Pancreas (tissue), 10 donors: ENCODE results near the gene MIER3. TPM values are rescaled to one million over a fixed set of nuclear protein-coding genes. Genes with fewer than 3 reads are reported as not detected.

Experiments
- ATAC-seq, 4 donors: fragments of 200-7000 bp; cut with Tn5 transposase; one replicate each; pipeline versions ENCODE4 v1.8.0 to v1.9.1; 2020; ENCODE audit warnings: mild to moderate bottlenecking in 4 of 4, moderate library complexity in 4 of 4
- DNase-seq, 6 donors: peaks; one replicate each; pipeline ENCODE4 v3.0.0-alpha.2; 2020
- FAIRE-seq: peaks from 2 replicates; lab custom pipeline; 2012; peaks lifted over from hg19 to GRCh38; lab: Jason Lieb, UNC
- H3K27ac ChIP-seq, 4 donors: fragments of 200-600 bp; sonication (generic); 1 replicate in 3 of 4; 2 replicates in 1 of 4; pipeline versions ENCODE4 v1.5.0 to v1.8.0; 2020
- H3K27me3 ChIP-seq, 4 donors: fragments of 200-600 bp; one replicate each; pipeline ENCODE4 v1.8.0; 2021
- H3K36me3 ChIP-seq, 3 donors: fragments of 200-600 bp; sonication (generic) in 1 of 3; one replicate each; pipeline versions ENCODE4 v1.5.0 to v1.8.0; 2020 to 2021
- H3K4me1 ChIP-seq, 3 donors: fragments of 200-600 bp; one replicate each; pipeline ENCODE4 v1.8.0; 2021
- H3K4me3 ChIP-seq, 4 donors: fragments of 200-600 bp; sonication (generic) in 2 of 4; one replicate each; pipeline versions ENCODE4 v1.5.0 to v1.8.0; 2020 to 2021
- H3K9me3 ChIP-seq, 4 donors: fragments of 200-600 bp; one replicate each; pipeline ENCODE4 v1.8.0; 2021
- WGBS, 2 donors: extraction: QIAGEN DNeasy Blood & Tissue Kit; methylation state at CpG; one replicate each; pipeline ENCODE4 v1.1.7; 2013; 5-methylcytosine and 5-hydroxymethylcytosine counted together
- intact Hi-C, 3 donors: fragments of 100-400 bp; cut with DNase I; formaldehyde crosslinking; loops; one replicate each; pipeline versions ENCODE4 v1.11.1 to v1.14.2; 2022
- polyA plus RNA-seq, 2 donors: library from polyadenylated mRNA; stranded (reverse); fragments of 200-250 nt; gene quantifications; one replicate each; pipeline ENCODE4 v1.2.3, GENCODE V29; 2013
- total RNA-seq, 6 donors: library from RNA; stranded (reverse); fragmentation: NEBNext Ultra II Directional in 4 of 6; extraction: Animal tissue kit (Norgen Biotek cat#: 25700) in 4 of 6; gene quantifications; one replicate each; pipeline versions ENCODE4 v1.2.1 to v1.2.4, GENCODE V29; 2021 to 2023
- TF ChIP-seq, protein P1 (sequence below), 4 donors: fragments of 200-600 bp; sonication (generic) in 3 of 4; IDR thresholded peaks; one replicate each; pipeline versions ENCODE4 v1.5.0 to v1.8.0; 2021; ENCODE audit warnings: antibody characterized with exemption in 4 of 4
- donor health status: healthy with polysubstance abuse.
- donor health status: DM: no; HTN: no; CAD: no; lungs with moderate emphysema.
- donor health status: DM: no; HTN: no; CAD: no.
- donor health status: control.
- donor health status: control.
- donor health status: Bipolar disorder and iron deficiency.
- donor health status: DM: yes; HTN: yes; CAD: no.
- donor health status: DM: no; HTN: no; CAD: no.
- donor health status: DM: no; HTN: no; CAD: no.
- donor health status: DM: yes; HTN: yes; CAD: no.

MIER3 gene
- total and polyA plus RNA-seq, 8 donors, result 3.8 to 16.3 (median 8.0) TPM

DNA sequence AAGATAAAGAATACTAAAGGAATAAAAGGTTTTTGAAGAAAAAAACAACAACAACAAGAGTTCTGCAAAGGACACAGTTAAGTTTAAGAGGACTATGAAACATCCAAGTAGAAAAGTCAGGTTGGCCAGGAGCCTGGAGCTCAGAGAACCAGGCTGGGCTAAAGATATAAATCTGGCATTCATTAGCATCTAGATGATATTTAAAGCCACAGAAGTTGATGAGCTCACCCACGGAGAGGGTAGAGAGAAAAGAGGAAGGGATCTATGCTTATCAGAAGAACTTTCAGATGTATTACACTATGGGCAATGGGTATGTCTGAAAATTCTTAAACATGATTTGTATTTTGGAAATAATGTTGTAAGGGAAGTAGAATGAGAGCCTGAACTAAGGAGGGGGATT is 9.9 kb downstream of the MIER3 start:
- H3K27ac ChIP-seq, result no peak overlapping the region
- WGBS, 2 donors, result 70 to 71% methylated on average over 1 of the region's 1 CpG
- FAIRE-seq, result no peak
- intact Hi-C loops, result no loop called here
- no peaks in the 10 kb centered on the region for H3K27me3 ChIP-seq
- H3K36me3 ChIP-seq, result peaks cover 0 to 55% (median 7%) of the 10 kb centered on the region in 3 donors
- DNase-seq, result no peak
- no peaks in the 10 kb centered on the region for H3K4me1 ChIP-seq
- no peak overlapping the region for H3K4me3 ChIP-seq
- TF ChIP-seq, protein P1, sequence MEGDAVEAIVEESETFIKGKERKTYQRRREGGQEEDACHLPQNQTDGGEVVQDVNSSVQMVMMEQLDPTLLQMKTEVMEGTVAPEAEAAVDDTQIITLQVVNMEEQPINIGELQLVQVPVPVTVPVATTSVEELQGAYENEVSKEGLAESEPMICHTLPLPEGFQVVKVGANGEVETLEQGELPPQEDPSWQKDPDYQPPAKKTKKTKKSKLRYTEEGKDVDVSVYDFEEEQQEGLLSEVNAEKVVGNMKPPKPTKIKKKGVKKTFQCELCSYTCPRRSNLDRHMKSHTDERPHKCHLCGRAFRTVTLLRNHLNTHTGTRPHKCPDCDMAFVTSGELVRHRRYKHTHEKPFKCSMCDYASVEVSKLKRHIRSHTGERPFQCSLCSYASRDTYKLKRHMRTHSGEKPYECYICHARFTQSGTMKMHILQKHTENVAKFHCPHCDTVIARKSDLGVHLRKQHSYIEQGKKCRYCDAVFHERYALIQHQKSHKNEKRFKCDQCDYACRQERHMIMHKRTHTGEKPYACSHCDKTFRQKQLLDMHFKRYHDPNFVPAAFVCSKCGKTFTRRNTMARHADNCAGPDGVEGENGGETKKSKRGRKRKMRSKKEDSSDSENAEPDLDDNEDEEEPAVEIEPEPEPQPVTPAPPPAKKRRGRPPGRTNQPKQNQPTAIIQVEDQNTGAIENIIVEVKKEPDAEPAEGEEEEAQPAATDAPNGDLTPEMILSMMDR (IDR thresholded peaks at IDR 0.05), result no peak
- no peaks in the 10 kb centered on the region for H3K9me3 ChIP-seq
- no peak for ATAC-seq

DNA sequence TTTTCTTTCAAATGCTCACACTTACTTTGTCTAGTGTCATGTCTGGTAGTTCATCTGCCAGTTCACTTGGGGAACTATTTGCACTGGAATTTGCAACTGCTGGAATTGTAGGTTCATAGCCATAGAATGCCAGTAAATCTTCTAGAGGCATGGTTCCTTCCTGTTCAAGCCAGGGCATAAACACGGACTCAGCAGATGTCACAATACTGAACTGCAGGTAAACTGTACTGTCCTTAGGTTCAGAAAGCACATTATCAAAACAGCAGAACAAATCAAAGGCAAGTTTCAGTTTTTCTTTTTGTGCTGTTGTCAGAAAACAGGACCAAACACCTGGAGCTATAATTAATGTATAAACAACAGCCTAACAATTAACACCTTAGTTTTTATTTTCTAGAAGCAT is 13.1 kb downstream of the MIER3 start:
- intact Hi-C loops, result no loop called here
- FAIRE-seq (no peak), DNase-seq (no peak), ATAC-seq (no peak)
- Histone ChIP-seq H3K36me3 (peaks cover 0 to 66% (median 15%) of the 10 kb centered on the region in 3 donors), H3K27me3 (no peaks in the 10 kb centered on the region), H3K27ac (no peak overlapping the region), H3K4me3 (no peak overlapping the region), H3K4me1 (no peaks in the 10 kb centered on the region), H3K9me3 (no peaks in the 10 kb centered on the region)
- 87% methylated on average over 1 of the region's 1 CpG for WGBS, 2 donors
- TF ChIP-seq, protein P1 (IDR thresholded peaks at IDR 0.05), result no peak

GRCh38 chr5:56934325-56934724 is 17.6 kb downstream of the MIER3 start:
- Histone ChIP-seq H3K27me3 (no peaks in the 10 kb centered on the region), H3K9me3 (no peaks in the 10 kb centered on the region), H3K27ac (no peak overlapping the region), H3K36me3 (peaks cover 4 to 61% (median 16%) of the 10 kb centered on the region in 3 donors), H3K4me3 (no peak overlapping the region), H3K4me1 (no peaks in the 10 kb centered on the region)
- TF ChIP-seq, protein P1 (IDR thresholded peaks at IDR 0.05), result no peak
- FAIRE-seq (no peak), ATAC-seq (no peak), DNase-seq (no peak)
- intact Hi-C loops, result no loop called here
- WGBS, 2 donors, result 69 to 85% methylated on average over 1 of the region's 1 CpG

DNA sequence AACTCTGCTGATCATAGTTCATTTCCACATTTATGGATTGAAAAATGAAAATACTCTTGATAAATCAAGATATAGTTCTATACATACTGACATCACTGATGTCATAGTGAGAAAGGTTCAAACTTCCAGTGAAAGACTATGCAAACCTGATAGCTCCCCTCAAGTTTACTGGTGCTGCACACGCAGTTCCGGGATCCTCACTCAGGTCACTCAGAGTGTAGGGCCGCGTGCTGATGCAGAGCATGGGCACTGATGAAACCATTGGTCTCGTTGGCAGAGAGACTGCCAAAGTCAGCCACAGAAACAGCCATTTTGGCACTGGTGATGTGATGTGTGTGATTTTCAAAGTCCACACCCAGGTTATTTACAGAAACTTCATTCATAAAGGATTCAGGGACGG is 29.0 kb downstream of the MIER3 start:
- no peaks in the 10 kb centered on the region for H3K27me3 ChIP-seq
- no peak overlapping the region for H3K4me3 ChIP-seq
- peaks cover 0 to 7% (median 0%) of the 10 kb centered on the region in 3 donors for H3K4me1 ChIP-seq
- no peak overlapping the region for H3K27ac ChIP-seq
- FAIRE-seq (no peak), DNase-seq (no peak), ATAC-seq (no peak)
- 96% methylated on average over 6 of the region's 6 CpGs for WGBS, 2 donors
- peaks cover under 1 to 32% (median 6%) of the 10 kb centered on the region in 3 donors for H3K36me3 ChIP-seq
- intact Hi-C loops, result no loop called here
- TF ChIP-seq, protein P1 (IDR thresholded peaks at IDR 0.05), result no peak
- H3K9me3 ChIP-seq, result no peaks in the 10 kb centered on the region

DNA sequence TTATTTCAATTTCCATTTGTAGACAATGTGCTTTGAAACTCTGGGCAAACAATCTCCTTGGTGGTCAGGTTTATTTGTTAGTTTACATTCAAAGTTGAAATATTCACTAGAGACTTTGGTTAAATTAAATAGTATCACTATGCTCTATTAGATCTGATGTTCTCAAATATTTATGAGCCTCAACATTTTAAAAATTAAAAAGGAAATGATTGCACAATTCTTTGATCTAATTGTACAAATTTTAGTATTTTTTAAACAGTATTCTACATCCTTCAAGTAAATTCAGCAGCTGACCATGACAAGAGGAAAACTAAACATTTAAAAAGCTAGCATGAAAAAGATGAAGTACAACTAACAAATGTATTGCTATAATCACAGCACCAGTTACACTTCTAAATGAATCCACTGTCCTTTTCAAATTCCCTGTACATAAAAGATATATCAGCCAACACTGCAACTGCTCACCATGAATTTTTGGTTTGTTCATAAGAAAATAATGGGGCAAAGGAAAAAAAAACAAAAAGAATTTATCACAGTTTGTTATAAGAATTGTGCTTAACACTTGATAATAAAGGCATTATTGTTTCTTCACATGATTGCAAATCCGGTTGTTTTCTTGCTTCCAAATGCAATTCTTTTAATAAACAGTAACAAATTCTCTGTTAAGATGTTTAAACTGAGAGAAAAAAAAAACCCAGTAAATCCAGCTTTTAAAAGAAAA is 31.8 kb downstream of the MIER3 start:
- H3K9me3 ChIP-seq, result no peaks in the 10 kb centered on the region

More for the DNA sequence above, 31.8 kb downstream of the MIER3 start:
- FAIRE-seq (no peak), ATAC-seq (no peak), DNase-seq (no peak)
- Histone ChIP-seq H3K27ac (no peak overlapping the region), H3K27me3 (no peaks in the 10 kb centered on the region), H3K36me3 (peaks cover 0 to 26% (median 6%) of the 10 kb centered on the region in 3 donors), H3K4me3 (no peak overlapping the region), H3K4me1 (peaks cover 0 to 7% (median 0%) of the 10 kb centered on the region in 3 donors)
- WGBS, 2 donors, result 50 to 63% methylated on average over 1 of the region's 1 CpG
- intact Hi-C loops, result no loop called here
- TF ChIP-seq, protein P1 (IDR thresholded peaks at IDR 0.05), result no peak
